AG10803 (cell line): ENCODE results near the gene TKT.

Source experiments
- DNase-seq: peaks from one replicate; pipeline ENCODE4 v3.0.0; 2010; ENCODE audit warnings: low read depth
- H3K4me3 ChIP-seq: 2 replicates; pipeline ENCODE4 v1.5.1; 2011; ENCODE audit warnings: mild to moderate bottlenecking, low read length, control low read depth
- TF ChIP-seq, protein P1 (sequence below): conservative IDR thresholded peaks from 2 replicates; pipeline ENCODE4 v1.5.1; 2011; ENCODE audit warnings: mild to moderate bottlenecking, low read length, control low read depth, inconsistent platforms

TKT gene

GRCh38 chr3:53234130-53234840 lies 21.5 kb downstream of the TKT start:
- no peak for DNase-seq
- TF ChIP-seq, protein P1, sequence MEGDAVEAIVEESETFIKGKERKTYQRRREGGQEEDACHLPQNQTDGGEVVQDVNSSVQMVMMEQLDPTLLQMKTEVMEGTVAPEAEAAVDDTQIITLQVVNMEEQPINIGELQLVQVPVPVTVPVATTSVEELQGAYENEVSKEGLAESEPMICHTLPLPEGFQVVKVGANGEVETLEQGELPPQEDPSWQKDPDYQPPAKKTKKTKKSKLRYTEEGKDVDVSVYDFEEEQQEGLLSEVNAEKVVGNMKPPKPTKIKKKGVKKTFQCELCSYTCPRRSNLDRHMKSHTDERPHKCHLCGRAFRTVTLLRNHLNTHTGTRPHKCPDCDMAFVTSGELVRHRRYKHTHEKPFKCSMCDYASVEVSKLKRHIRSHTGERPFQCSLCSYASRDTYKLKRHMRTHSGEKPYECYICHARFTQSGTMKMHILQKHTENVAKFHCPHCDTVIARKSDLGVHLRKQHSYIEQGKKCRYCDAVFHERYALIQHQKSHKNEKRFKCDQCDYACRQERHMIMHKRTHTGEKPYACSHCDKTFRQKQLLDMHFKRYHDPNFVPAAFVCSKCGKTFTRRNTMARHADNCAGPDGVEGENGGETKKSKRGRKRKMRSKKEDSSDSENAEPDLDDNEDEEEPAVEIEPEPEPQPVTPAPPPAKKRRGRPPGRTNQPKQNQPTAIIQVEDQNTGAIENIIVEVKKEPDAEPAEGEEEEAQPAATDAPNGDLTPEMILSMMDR, result no peak
- H3K4me3 ChIP-seq, result no peak overlapping the region

- no peak for DNase-seq
- TF ChIP-seq, protein P1, result no peak
- no peak overlapping the region for H3K4me3 ChIP-seq
Measured at GRCh38 chr3:53232641-53233377, 23.0 kb downstream of the TKT start.

- TF ChIP-seq, protein P1, result peak; percentile 18
- H3K4me3 ChIP-seq, result no peak overlapping the region
- no peak for DNase-seq
Measured at GRCh38 chr3:53231532-53232511, 24.0 kb downstream of the TKT start.

- TF ChIP-seq, protein P1, result no peak
- no peak for DNase-seq
- H3K4me3 ChIP-seq, result no peak overlapping the region
Measured at GRCh38 chr3:53230789-53231188, 25.0 kb downstream of the TKT start.

GRCh38 chr3:53230041-53230621 lies 25.7 kb downstream of the TKT start:
- no peak for DNase-seq
- no peak overlapping the region for H3K4me3 ChIP-seq
- TF ChIP-seq, protein P1, result no peak

- H3K4me3 ChIP-seq, result no peak overlapping the region
- TF ChIP-seq, protein P1, result no peak
- DNase-seq, result no peak
Measured at GRCh38 chr3:53229606-53230005, 26.2 kb downstream of the TKT start.
